K562 (cell line): ENCODE data around the gene DAP.

Experiments
- ATF3 ChIP-seq, 2 experiments: fragments of 450-650 bp in 1 of 2; sonication (generic) in 1 of 2; formaldehyde crosslinking in 1 of 2; IDR thresholded peaks in 1 of 2; conservative IDR thresholded peaks in 1 of 2; 2 replicates each; pipeline versions ENCODE4 v1.6.1 to v1.8.1; 2016 to 2023; ENCODE audit warnings: mild to moderate bottlenecking in 2 of 2, moderate library complexity in 2 of 2, inconsistent platforms in 1 of 2, missing genetic modification reagents in 1 of 2
- CAMTA2 ChIP-seq: fragments of 250-450 bp; sonication (Bioruptor Pico); conservative IDR thresholded peaks from 2 replicates; pipeline ENCODE4 v1.5.1; 2022
- NBN ChIP-seq: fragments of 450-650 bp; IDR thresholded peaks from 2 replicates; pipeline ENCODE4 v1.6.1; 2016; ENCODE audit warnings: low read depth, mild to moderate bottlenecking
- PHF8 ChIP-seq: fragments of 200-600 bp; sonication (generic); IDR thresholded peaks from 2 replicates; pipeline ENCODE4 v1.6.1; 2012; ENCODE audit warnings: mixed run types, mild to moderate bottlenecking, inconsistent platforms, low read length, moderate library complexity, borderline replicate concordance
- POLR2AphosphoS5 ChIP-seq: IDR thresholded peaks from 2 replicates; pipeline ENCODE4 v1.6.1; 2011; ENCODE audit warnings: mild to moderate bottlenecking, low read depth, low read length, moderate library complexity; ENCODE audit not compliant: control insufficient read depth, insufficient read depth
- TOE1 ChIP-seq, 2 experiments: fragments of 450-650 bp in 1 of 2; sonication (generic) in 1 of 2; formaldehyde crosslinking in 1 of 2; IDR thresholded peaks; 2 replicates each; pipeline versions ENCODE4 v1.7.1 to v1.8.0; 2016 to 2022; ENCODE audit warnings: borderline replicate concordance in 2 of 2, mild to moderate bottlenecking in 2 of 2, antibody characterized with exemption in 1 of 2, inconsistent platforms in 1 of 2, low read depth in 1 of 2, missing genetic modification reagents in 1 of 2, moderate library complexity in 1 of 2
- TF ChIP-seq, protein P1 (sequence below), 2 experiments: fragments of 450-650 bp; formaldehyde crosslinking in 1 of 2; IDR thresholded peaks; 2 replicates each; pipeline versions ENCODE4 v1.4.0 to v1.6.1; 2014 to 2020; ENCODE audit warnings: mild to moderate bottlenecking in 2 of 2, borderline replicate concordance in 1 of 2, low read depth in 1 of 2

DNA sequence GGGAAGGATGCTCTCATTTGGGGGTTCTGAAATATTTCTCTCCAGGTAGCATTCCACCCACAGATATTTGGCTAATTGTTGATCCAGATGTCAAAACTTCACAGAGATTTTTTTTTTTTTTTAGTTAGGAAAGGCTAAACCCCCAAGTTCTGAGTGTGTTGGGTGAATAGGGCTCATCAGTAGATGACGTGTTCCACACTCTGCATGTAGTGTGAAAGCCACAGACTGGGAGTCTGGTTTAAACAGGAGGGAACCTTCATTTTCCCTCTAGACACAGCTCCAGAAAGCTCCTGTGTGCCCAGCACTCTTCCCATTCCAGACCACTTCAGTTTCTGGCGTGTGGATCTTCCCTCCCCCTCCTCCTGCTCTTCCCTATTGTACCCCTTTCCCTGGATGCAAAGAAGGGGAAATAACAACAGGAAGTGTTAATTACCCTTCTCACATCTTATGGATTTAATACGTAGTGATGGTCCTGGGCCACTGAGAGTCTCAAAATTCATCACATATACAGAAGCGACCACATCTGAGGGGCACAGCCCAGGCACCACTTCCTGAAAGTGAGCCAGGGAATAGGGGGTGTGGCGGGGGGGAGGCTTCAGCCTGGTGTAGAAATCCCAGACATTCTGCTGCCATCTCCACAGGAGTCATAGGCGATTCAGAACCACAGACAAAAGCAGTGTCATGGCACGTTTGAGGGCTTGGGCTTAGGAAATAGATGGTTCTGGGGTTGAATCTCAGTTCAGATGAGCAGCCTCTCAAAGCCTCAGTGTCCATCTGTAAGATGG lies 65.1 kb downstream of the DAP start:
- TF ChIP-seq PHF8, result no peak
- TF ChIP-seq TOE1 (IDR thresholded peaks at IDR 0.05; ENCODE audit: borderline replicate concordance), result no peak
- no peak for TF ChIP-seq TOE1 (CRISPR knock-in tag; IDR thresholded peaks at IDR 0.05; ENCODE audit: borderline replicate concordance, low read depth)
- no peak for TF ChIP-seq CAMTA2 (CRISPR knock-in tag)
- TF ChIP-seq, protein P1, sequence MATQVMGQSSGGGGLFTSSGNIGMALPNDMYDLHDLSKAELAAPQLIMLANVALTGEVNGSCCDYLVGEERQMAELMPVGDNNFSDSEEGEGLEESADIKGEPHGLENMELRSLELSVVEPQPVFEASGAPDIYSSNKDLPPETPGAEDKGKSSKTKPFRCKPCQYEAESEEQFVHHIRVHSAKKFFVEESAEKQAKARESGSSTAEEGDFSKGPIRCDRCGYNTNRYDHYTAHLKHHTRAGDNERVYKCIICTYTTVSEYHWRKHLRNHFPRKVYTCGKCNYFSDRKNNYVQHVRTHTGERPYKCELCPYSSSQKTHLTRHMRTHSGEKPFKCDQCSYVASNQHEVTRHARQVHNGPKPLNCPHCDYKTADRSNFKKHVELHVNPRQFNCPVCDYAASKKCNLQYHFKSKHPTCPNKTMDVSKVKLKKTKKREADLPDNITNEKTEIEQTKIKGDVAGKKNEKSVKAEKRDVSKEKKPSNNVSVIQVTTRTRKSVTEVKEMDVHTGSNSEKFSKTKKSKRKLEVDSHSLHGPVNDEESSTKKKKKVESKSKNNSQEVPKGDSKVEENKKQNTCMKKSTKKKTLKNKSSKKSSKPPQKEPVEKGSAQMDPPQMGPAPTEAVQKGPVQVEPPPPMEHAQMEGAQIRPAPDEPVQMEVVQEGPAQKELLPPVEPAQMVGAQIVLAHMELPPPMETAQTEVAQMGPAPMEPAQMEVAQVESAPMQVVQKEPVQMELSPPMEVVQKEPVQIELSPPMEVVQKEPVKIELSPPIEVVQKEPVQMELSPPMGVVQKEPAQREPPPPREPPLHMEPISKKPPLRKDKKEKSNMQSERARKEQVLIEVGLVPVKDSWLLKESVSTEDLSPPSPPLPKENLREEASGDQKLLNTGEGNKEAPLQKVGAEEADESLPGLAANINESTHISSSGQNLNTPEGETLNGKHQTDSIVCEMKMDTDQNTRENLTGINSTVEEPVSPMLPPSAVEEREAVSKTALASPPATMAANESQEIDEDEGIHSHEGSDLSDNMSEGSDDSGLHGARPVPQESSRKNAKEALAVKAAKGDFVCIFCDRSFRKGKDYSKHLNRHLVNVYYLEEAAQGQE (IDR thresholded peaks at IDR 0.05; ENCODE audit: borderline replicate concordance), result no peak
- TF ChIP-seq, protein P1 (CRISPR knock-in tag; IDR thresholded peaks at IDR 0.05; ENCODE audit: low read depth), result no peak
- no peak for TF ChIP-seq NBN
- no peak for TF ChIP-seq ATF3 (IDR thresholded peaks at IDR 0.05)
- no peak for TF ChIP-seq ATF3 (CRISPR knock-in tag; conservative IDR thresholded peaks at IDR 0.05)
- no peak for TF ChIP-seq POLR2AphosphoS5
